GM12878 (cell line): ENCODE measurements around the gene PCYT1B. TPM values are rescaled to one million over a fixed set of nuclear protein-coding genes. Genes with fewer than 3 reads are reported as not detected.

Experiments used
- ATAC-seq: fragments of 200-7000 bp; cut with Tn5 transposase; 3 replicates; pipeline ENCODE4 v1.9.1; 2020; ENCODE audit warnings: mild to moderate bottlenecking, moderate library complexity
- BruUV-seq: library from RNA; stranded (reverse); fragments of 400-500 nt; replicated peaks from 2 replicates; lab custom pipeline; 2021; lab: Mats Ljungman, UMichigan
- CTCF ChIA-PET: fragments of 300-600 bp; sonication (Branson Sonifier 250); formaldehyde crosslinking; extraction: SDS; loops from one replicate; lab custom pipeline; 2021; ENCODE audit warnings: inconsistent platforms; lab: Yijun Ruan, JAX
- POLR2A ChIA-PET: fragments of 350-600 bp; formaldehyde crosslinking; extraction: SDS; loops from one replicate; lab custom pipeline; 2021; ENCODE audit warnings: inconsistent platforms; lab: Charles Lee
- RAD21 ChIA-PET: fragments of 300-600 bp; sonication (Branson Sonifier 250); formaldehyde crosslinking; loops from one replicate; lab custom pipeline; 2023; ENCODE audit warnings: antibody characterized with exemption; ENCODE audit not compliant: unreplicated experiment; lab: Charles Lee
- SMC1A ChIA-PET: fragments of 300-600 bp; sonication (Branson Sonifier 250); formaldehyde crosslinking; loops from one replicate; lab custom pipeline; 2023; ENCODE audit not compliant: unreplicated experiment, uncharacterized antibody; lab: Charles Lee
- DNase-seq: peaks from one replicate; pipeline ENCODE4 v3.0.0-alpha.2; 2011; ENCODE audit warnings: low read depth, low spot score
- FAIRE-seq: peaks from 3 replicates; lab custom pipeline; 2011; peaks lifted over from hg19 to GRCh38; lab: Jason Lieb, UNC
- H2AFZ ChIP-seq: 2 replicates; pipeline ENCODE4 v1.6.0; 2011; ENCODE audit warnings: low read depth, low read length, control low read depth; ENCODE audit not compliant: control insufficient read depth
- H3K27ac ChIP-seq: 2 replicates; pipeline ENCODE4 v1.5.1; 2011; ENCODE audit warnings: control low read depth; ENCODE audit not compliant: control insufficient read depth, insufficient read depth
- H3K27me3 ChIP-seq, 2 experiments: replicated peaks in 1 of 2; 2 replicates each; pipeline versions ENCODE4 v1.6.0 to v1.6.1; 2011; ENCODE audit warnings: low read length in 1 of 2; ENCODE audit not compliant: control insufficient read depth in 2 of 2, insufficient read depth in 2 of 2
- H3K36me3 ChIP-seq, 2 experiments: 2 replicates each; pipeline ENCODE4 v1.5.1; 2011; ENCODE audit warnings: low read length in 1 of 2; ENCODE audit not compliant: control insufficient read depth in 2 of 2, insufficient read depth in 2 of 2
- H3K4me1 ChIP-seq: 2 replicates; pipeline ENCODE4 v1.6.1; 2011; ENCODE audit warnings: mild to moderate bottlenecking, low read length, moderate library complexity, mixed read lengths; ENCODE audit not compliant: control insufficient read depth, insufficient read depth
- H3K4me2 ChIP-seq: 2 replicates; pipeline ENCODE4 v1.6.0; 2011; ENCODE audit warnings: control low read depth; ENCODE audit not compliant: control insufficient read depth, insufficient read depth
- H3K4me3 ChIP-seq: fragments of 200-600 bp; sonication (generic); 2 replicates; pipeline ENCODE4 v1.5.1; 2016
- H3K79me2 ChIP-seq: 2 replicates; pipeline ENCODE4 v1.6.0; 2011; ENCODE audit warnings: low read length; ENCODE audit not compliant: control insufficient read depth, insufficient read depth
- H3K9ac ChIP-seq: 2 replicates; pipeline ENCODE4 v1.8.0; 2011; ENCODE audit warnings: low read length, control low read depth, mixed read lengths; ENCODE audit not compliant: control insufficient read depth, insufficient read depth
- H3K9me3 ChIP-seq: replicated peaks from 3 replicates; pipeline ENCODE4 v1.5.1; 2011; ENCODE audit warnings: mild to moderate bottlenecking, low read length; ENCODE audit not compliant: control insufficient read depth, insufficient read depth
- H4K20me1 ChIP-seq: 2 replicates; pipeline ENCODE4 v1.6.0; 2011; ENCODE audit not compliant: control insufficient read depth, insufficient read depth
- CHD4 ChIP-seq: fragments of 200-600 bp; sonication (generic); IDR thresholded peaks from 2 replicates; pipeline ENCODE4 v1.6.1; 2016; ENCODE audit warnings: mild to moderate bottlenecking
- GATAD2B ChIP-seq: fragments of 450-650 bp; conservative IDR thresholded peaks from 2 replicates; pipeline ENCODE4 v1.6.1; 2017; ENCODE audit warnings: low read depth, mild to moderate bottlenecking, moderate library complexity
- HDGF ChIP-seq: fragments of 450-650 bp; IDR thresholded peaks from 2 replicates; pipeline ENCODE4 v1.6.1; 2016; ENCODE audit warnings: antibody characterized with exemption
- MTA2 ChIP-seq: fragments of 450-650 bp; IDR thresholded peaks from 2 replicates; pipeline ENCODE4 v1.6.1; 2016; ENCODE audit warnings: low read depth, mild to moderate bottlenecking, moderate library complexity
- PML ChIP-seq: IDR thresholded peaks from 2 replicates; pipeline ENCODE4 v1.6.1; 2012; ENCODE audit warnings: low read length, inconsistent platforms
- RB1 ChIP-seq: fragments of 450-650 bp; formaldehyde crosslinking; IDR thresholded peaks from 2 replicates; pipeline ENCODE4 v1.6.1; 2017; ENCODE audit warnings: mild to moderate bottlenecking, borderline replicate concordance
- RUNX3 ChIP-seq: IDR thresholded peaks from 2 replicates; pipeline ENCODE4 v1.6.1; 2012; ENCODE audit warnings: low read length, inconsistent platforms
- TCF7 ChIP-seq: IDR thresholded peaks from 2 replicates; pipeline ENCODE4 v1.6.1; 2014; ENCODE audit warnings: antibody characterized with exemption, borderline replicate concordance
- ZNF24 ChIP-seq: fragments of 450-650 bp; IDR thresholded peaks from 2 replicates; pipeline ENCODE4 v1.6.1; 2017; ENCODE audit warnings: antibody characterized with exemption, mild to moderate bottlenecking
- WGBS: methylation state at CpG from one replicate; pipeline ENCODE4 v1.1.6; 2016; ENCODE audit warnings: low lambda C conversion rate; ENCODE audit not compliant: insufficient replicate concordance, insufficient coverage; ENCODE audit errors: missing lambda C conversion rate; 5-methylcytosine and 5-hydroxymethylcytosine counted together
- in situ Hi-C: fragments of 300-500 bp; cut with MboI; formaldehyde crosslinking; loops from 9 replicates; pipeline ENCODE4 v1.14.3; 2018; ENCODE audit warnings: mixed read lengths
- intact Hi-C: fragments of 100-400 bp; cut with micrococcal nuclease; formaldehyde crosslinking; loops from one replicate; pipeline ENCODE4 v1.14.2; 2022; ENCODE audit not compliant: unreplicated experiment
- polyA plus RNA-seq, 11 experiments: library from polyadenylated mRNA; depleted of rRNA in 4 of 11; unstranded in 6 of 11; stranded (reverse) in 5 of 11; fragments of >200 nt; fragmentation: Nextera tagmentation in 4 of 11; fragmentation: Illumina TruSeq in 1 of 11; extraction: Ambion mirVana in 4 of 11; extraction: Trizol in 1 of 11; gene quantifications; 1 replicate in 1 of 11; 2 replicates in 10 of 11; pipeline versions ENCODE4 v1.2.1 to v1.2.3, GENCODE V29; 2011 to 2016; ENCODE audit warnings: inconsistent platforms in 2 of 11, missing spikeins in 2 of 11, low read depth in 1 of 11
- total RNA-seq, 4 experiments: library from RNA; depleted of rRNA in 3 of 4; stranded (reverse); fragments of >200 nt in 3 of 4; fragmentation: Illumina TruSeq in 1 of 4; extraction: Trizol in 1 of 4; gene quantifications; 2 replicates each; pipeline versions ENCODE4 v1.2.1 to v1.2.3, GENCODE V29; 2013 to 2021
- TF ChIP-seq, protein P1 (sequence below): fragments of 150-350 bp; IDR thresholded peaks from 2 replicates; pipeline ENCODE4 v1.6.1; 2016; ENCODE audit warnings: low read depth, low read length

PCYT1B gene
- total and polyA plus RNA-seq, 10 of the 15 experiments (the other 5 are each of a cell fraction or from before 2014, with no cell fraction given) = 0.10 TPM; not detected in 9

DNA sequence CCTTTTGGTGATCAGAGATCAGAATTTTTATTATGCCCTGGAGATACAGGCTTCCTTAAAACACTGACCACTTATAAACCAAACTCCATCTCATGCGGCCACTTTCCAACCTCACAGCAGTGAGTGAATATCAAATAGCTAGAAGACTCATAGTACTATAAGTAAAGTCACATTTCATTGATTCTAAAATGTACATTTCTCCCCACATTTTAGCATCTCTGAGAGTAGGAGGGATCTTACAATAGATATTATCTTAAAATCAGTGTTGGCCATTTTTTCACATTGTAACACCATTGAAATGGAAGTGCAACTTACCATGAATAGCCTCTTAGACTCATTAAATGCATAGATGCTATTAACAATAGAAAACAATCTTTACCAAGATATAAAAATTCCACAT is 17.4 kb downstream of the PCYT1B start:
- ChIA-PET CTCF (interaction anchor here (2.0 kb wide), 1 partner anchor 234 kb away, joined by 4 read pairs; no protein-coding TSS in a partner anchor), SMC1A (no interaction called here), RAD21 (no interaction called here), POLR2A (no interaction called here)
- no peak for DNase-seq
- no peak for TF ChIP-seq PML
- TF ChIP-seq, protein P1, sequence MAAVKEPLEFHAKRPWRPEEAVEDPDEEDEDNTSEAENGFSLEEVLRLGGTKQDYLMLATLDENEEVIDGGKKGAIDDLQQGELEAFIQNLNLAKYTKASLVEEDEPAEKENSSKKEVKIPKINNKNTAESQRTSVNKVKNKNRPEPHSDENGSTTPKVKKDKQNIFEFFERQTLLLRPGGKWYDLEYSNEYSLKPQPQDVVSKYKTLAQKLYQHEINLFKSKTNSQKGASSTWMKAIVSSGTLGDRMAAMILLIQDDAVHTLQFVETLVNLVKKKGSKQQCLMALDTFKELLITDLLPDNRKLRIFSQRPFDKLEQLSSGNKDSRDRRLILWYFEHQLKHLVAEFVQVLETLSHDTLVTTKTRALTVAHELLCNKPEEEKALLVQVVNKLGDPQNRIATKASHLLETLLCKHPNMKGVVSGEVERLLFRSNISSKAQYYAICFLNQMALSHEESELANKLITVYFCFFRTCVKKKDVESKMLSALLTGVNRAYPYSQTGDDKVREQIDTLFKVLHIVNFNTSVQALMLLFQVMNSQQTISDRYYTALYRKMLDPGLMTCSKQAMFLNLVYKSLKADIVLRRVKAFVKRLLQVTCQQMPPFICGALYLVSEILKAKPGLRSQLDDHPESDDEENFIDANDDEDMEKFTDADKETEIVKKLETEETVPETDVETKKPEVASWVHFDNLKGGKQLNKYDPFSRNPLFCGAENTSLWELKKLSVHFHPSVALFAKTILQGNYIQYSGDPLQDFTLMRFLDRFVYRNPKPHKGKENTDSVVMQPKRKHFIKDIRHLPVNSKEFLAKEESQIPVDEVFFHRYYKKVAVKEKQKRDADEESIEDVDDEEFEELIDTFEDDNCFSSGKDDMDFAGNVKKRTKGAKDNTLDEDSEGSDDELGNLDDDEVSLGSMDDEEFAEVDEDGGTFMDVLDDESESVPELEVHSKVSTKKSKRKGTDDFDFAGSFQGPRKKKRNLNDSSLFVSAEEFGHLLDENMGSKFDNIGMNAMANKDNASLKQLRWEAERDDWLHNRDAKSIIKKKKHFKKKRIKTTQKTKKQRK = no peak
- no peak for TF ChIP-seq TCF7
- no peak for TF ChIP-seq CHD4
- no peak for TF ChIP-seq RUNX3
- no peak for TF ChIP-seq MTA2
- TF ChIP-seq RB1 = no peak
- no peak for TF ChIP-seq ZNF24
- no peak for TF ChIP-seq HDGF
- no peak for TF ChIP-seq GATAD2B
- in situ Hi-C loops (no loop called here), intact Hi-C loops (no loop called here)
- no TSS peak for BruUV-seq
- no peak for ATAC-seq
- H3K79me2 ChIP-seq = no peaks in the 10 kb centered on the region
- no peaks in the 10 kb centered on the region for H3K9me3 ChIP-seq
- no peaks in the 10 kb centered on the region for H4K20me1 ChIP-seq
- no peak for FAIRE-seq
- H3K4me1 ChIP-seq = no peaks in the 10 kb centered on the region
- no peak overlapping the region for H2AFZ ChIP-seq
- no peak overlapping the region for H3K4me3 ChIP-seq
- H3K4me2 ChIP-seq = no peak overlapping the region
- H3K36me3 ChIP-seq = no peaks in the 10 kb centered on the region
- H3K27ac ChIP-seq = no peak overlapping the region
- no peak overlapping the region for H3K9ac ChIP-seq
- WGBS = 71% methylated on average over 1 of the region's 1 CpG
- H3K27me3 ChIP-seq = no peaks in the 10 kb centered on the region
